OCI-LY7 (cell line): ENCODE results near the gene MICALL2. TPM values are rescaled to one million over a fixed set of nuclear protein-coding genes. Genes with fewer than 3 reads are reported as not detected.
"Not testable (repeated sequence)": the region's sequence is repeated elsewhere in the genome, so short reads cannot be mapped to it uniquely, and the experiment has no call there.

Experiments used
- BruUV-seq: library from RNA; stranded (reverse); fragments of 400-500 nt; replicated peaks from 2 replicates; lab custom pipeline; 2021; lab: Mats Ljungman, UMichigan
- CTCF ChIA-PET: fragments of 300-600 bp; sonication (Branson Sonifier 250); formaldehyde crosslinking; loops from one replicate; lab custom pipeline; 2022; ENCODE audit warnings: antibody characterized with exemption; ENCODE audit not compliant: unreplicated experiment; lab: Charles Lee
- POLR2A ChIA-PET: fragments of 300-600 bp; sonication (Branson Sonifier 250); formaldehyde crosslinking; loops from one replicate; lab custom pipeline; 2022; ENCODE audit warnings: antibody characterized with exemption; lab: Charles Lee
- DNase-seq: peaks from one replicate; pipeline ENCODE4 v3.0.0-alpha.2; 2015; ENCODE audit warnings: low spot score
- H2AFZ ChIP-seq: fragments of 200-600 bp; sonication (generic), shearing (Covaris generic); 2 replicates; pipeline ENCODE4 v1.6.1; 2014; ENCODE audit warnings: mild to moderate bottlenecking, antibody characterized with exemption, low read length, moderate library complexity
- H3K27ac ChIP-seq: fragments of 200-600 bp; sonication (generic); 2 replicates; pipeline ENCODE4 v1.5.1; 2014; ENCODE audit warnings: mixed run types, low read depth, mild to moderate bottlenecking, moderate library complexity, low read length, inconsistent platforms; ENCODE audit not compliant: poor library complexity, severe bottlenecking
- H3K36me3 ChIP-seq: fragments of 200-600 bp; sonication (generic); 2 replicates; pipeline ENCODE4 v1.6.1; 2014; ENCODE audit warnings: mild to moderate bottlenecking, antibody characterized with exemption, low read length, moderate library complexity, mixed read lengths; ENCODE audit not compliant: insufficient read depth
- H3K4me1 ChIP-seq: fragments of 200-600 bp; sonication (generic); 2 replicates; pipeline ENCODE4 v1.5.1; 2014; ENCODE audit warnings: mild to moderate bottlenecking, low read length; ENCODE audit not compliant: insufficient read depth, poor library complexity, severe bottlenecking
- H3K4me2 ChIP-seq: fragments of 200-600 bp; sonication (generic); 2 replicates; pipeline ENCODE4 v1.6.1; 2014; ENCODE audit warnings: mild to moderate bottlenecking, low read length
- H3K4me3 ChIP-seq: fragments of 200-600 bp; sonication (generic); 2 replicates; pipeline ENCODE4 v1.5.1; 2014; ENCODE audit warnings: mild to moderate bottlenecking, low read depth, low read length; ENCODE audit not compliant: poor library complexity, severe bottlenecking
- H3K79me2 ChIP-seq: fragments of 200-600 bp; sonication (generic); 2 replicates; pipeline ENCODE4 v1.6.1; 2016; ENCODE audit warnings: low read depth, mild to moderate bottlenecking, low read length, moderate library complexity, mixed read lengths; ENCODE audit not compliant: insufficient read depth
- H3K9me2 ChIP-seq: fragments of 200-600 bp; sonication (generic); 2 replicates; pipeline ENCODE4 v1.6.1; 2016; ENCODE audit warnings: mild to moderate bottlenecking, low read length, mixed read lengths; ENCODE audit not compliant: insufficient read depth
- H3K9me3 ChIP-seq: fragments of 200-600 bp; sonication (generic); 2 replicates; pipeline ENCODE4 v1.6.1; 2014; ENCODE audit warnings: mild to moderate bottlenecking, mixed run types, low read length, mixed read lengths
- H4K20me1 ChIP-seq: fragments of 200-600 bp; sonication (generic); 2 replicates; pipeline ENCODE4 v1.6.1; 2014; ENCODE audit warnings: mild to moderate bottlenecking, antibody characterized with exemption, low read length, moderate library complexity, mixed read lengths; ENCODE audit not compliant: insufficient read depth
- EZH2phosphoT487 ChIP-seq: fragments of 200-600 bp; sonication (generic); IDR thresholded peaks from 2 replicates; pipeline ENCODE4 v1.6.1; 2018; ENCODE audit warnings: low read depth, borderline replicate concordance, mild to moderate bottlenecking, mixed run types, antibody characterized with exemption, low read length, moderate library complexity, mixed read lengths
- intact Hi-C: fragments of 100-400 bp; cut with micrococcal nuclease; formaldehyde crosslinking; loops from one replicate; pipeline ENCODE4 v1.10.0; 2022; ENCODE audit not compliant: unreplicated experiment
- total RNA-seq, 2 experiments: library from RNA; depleted of rRNA in 1 of 2; stranded (reverse); fragments of >200 nt in 1 of 2; shearing (Covaris generic) in 1 of 2; gene quantifications; 2 replicates each; pipeline ENCODE4 v1.2.3, GENCODE V29; 2014 to 2022
- TF ChIP-seq, protein P1 (sequence below): fragments of 200-600 bp; sonication (generic); conservative IDR thresholded peaks from 2 replicates; pipeline ENCODE4 v1.5.1; 2014; ENCODE audit warnings: mild to moderate bottlenecking, antibody characterized with exemption, low read length, moderate library complexity, mixed read lengths

MICALL2 gene
- total RNA-seq, 2 experiments from 2014 or later, result 1.4 to 4.5 TPM

DNA sequence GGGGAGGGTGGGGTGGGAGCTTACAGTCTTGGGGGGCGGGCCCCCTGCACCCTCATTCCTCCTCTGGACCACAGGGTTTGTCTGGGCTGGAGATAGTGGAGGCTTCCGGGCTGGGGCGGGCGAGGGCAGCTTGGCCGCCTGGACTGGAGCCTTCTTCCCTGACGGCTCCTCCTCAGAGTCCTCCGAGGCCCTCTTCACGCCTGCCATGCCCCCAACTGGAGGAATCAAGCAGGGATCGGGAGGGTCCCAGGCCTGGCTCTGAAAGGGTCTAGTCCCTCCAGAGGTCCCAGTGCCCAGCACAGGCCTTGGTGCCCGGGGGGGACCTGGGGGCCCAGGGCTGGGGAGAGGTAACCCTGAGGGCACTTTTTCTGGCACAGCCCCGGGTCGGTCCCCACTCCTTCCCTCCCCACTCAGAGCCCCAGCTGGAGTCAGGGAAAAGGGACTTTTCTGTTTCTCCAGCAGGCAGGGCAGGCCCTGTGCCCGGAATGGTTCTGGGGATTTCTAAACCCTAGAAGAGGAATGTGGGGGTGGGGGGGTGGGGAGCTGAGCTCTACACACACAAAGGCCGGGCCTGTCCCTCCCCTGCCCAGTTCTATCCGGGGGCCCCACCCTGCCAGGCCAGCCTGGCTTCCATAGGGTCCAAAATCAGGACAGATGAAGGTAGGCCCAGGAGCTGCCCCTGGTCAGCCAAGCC lies 11.6 kb downstream of the MICALL2 start:
- Histone ChIP-seq H3K4me2 (no peak overlapping the region), H3K4me3 (no peak overlapping the region), H3K4me1 (no peaks in the 10 kb centered on the region), H3K79me2 (no peaks in the 10 kb centered on the region), H3K9me2 (no peaks in the 10 kb centered on the region), H3K27ac (no peak overlapping the region), H3K9me3 (no peaks in the 10 kb centered on the region), H3K36me3 (no peaks in the 10 kb centered on the region), H2AFZ (no peak overlapping the region), H4K20me1 (no peaks in the 10 kb centered on the region)
- POLR2A ChIA-PET, result no interaction called here
- no peak for DNase-seq
- BruUV-seq, result no TSS peak
- CTCF ChIA-PET, result no interaction called here
- TF ChIP-seq EZH2phosphoT487, result no peak
- TF ChIP-seq, protein P1, sequence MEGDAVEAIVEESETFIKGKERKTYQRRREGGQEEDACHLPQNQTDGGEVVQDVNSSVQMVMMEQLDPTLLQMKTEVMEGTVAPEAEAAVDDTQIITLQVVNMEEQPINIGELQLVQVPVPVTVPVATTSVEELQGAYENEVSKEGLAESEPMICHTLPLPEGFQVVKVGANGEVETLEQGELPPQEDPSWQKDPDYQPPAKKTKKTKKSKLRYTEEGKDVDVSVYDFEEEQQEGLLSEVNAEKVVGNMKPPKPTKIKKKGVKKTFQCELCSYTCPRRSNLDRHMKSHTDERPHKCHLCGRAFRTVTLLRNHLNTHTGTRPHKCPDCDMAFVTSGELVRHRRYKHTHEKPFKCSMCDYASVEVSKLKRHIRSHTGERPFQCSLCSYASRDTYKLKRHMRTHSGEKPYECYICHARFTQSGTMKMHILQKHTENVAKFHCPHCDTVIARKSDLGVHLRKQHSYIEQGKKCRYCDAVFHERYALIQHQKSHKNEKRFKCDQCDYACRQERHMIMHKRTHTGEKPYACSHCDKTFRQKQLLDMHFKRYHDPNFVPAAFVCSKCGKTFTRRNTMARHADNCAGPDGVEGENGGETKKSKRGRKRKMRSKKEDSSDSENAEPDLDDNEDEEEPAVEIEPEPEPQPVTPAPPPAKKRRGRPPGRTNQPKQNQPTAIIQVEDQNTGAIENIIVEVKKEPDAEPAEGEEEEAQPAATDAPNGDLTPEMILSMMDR, result no peak
- intact Hi-C loops, result no loop called here

DNA sequence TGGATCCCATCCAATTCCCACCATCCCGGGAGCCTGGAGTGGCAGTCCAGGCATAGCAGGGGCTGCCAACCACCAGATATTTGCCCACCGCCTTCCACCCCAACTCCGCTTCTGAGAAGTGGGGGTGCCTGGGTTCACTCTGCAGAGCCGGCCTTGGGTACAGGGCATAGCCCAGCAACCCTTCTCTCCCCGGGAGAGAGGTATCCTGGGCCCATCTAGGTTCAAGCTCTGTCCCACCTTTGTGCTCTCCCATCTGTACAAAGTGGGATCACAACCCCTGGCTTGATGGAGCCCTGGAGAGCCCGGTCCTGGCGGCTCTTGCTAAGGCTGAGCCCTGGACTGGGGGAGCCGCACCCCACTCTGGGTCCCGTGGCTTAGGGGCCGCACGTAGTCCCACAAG lies 12.2 kb downstream of the MICALL2 start:
- CTCF ChIA-PET, result no interaction called here
- BruUV-seq, result no TSS peak

DNA sequence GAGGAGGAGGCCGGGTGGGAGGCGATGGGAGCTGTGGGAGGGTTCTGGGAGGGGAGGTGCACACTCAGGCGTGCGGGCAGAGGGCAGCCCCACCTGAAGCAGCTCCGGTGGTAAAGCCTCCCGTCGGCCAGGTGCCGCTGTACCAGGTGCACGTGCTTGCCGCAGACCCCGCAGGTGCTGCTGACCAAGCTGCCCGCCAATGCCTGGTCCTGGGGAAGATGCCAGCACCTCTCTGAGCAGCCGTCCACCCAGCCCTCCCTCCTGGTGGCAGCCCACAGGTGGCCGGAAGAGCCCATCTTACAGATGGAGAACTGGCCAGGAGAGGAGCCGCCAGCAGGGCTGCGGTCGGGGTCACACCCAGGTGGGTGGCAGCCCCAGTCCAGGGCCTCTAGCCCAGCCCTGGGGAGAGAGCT lies 12.6 kb downstream of the MICALL2 start:
- intact Hi-C loops, result no loop called here

More for the DNA sequence above, 12.2 kb downstream of the MICALL2 start:
- H3K4me2 ChIP-seq, result no peak overlapping the region
- H3K4me1 ChIP-seq, result no peaks in the 10 kb centered on the region
- H4K20me1 ChIP-seq, result no peaks in the 10 kb centered on the region
- POLR2A ChIA-PET, result no interaction called here
- no peaks in the 10 kb centered on the region for H3K79me2 ChIP-seq
- TF ChIP-seq, protein P1, result no peak
- no peak for TF ChIP-seq EZH2phosphoT487
- no peak overlapping the region for H2AFZ ChIP-seq
- intact Hi-C loops, result no loop called here
- no peak overlapping the region for H3K27ac ChIP-seq
- H3K9me3 ChIP-seq, result no peaks in the 10 kb centered on the region
- DNase-seq, result no peak
- H3K4me3 ChIP-seq, result no peak overlapping the region
- no peaks in the 10 kb centered on the region for H3K36me3 ChIP-seq
- H3K9me2 ChIP-seq, result no peaks in the 10 kb centered on the region

DNA sequence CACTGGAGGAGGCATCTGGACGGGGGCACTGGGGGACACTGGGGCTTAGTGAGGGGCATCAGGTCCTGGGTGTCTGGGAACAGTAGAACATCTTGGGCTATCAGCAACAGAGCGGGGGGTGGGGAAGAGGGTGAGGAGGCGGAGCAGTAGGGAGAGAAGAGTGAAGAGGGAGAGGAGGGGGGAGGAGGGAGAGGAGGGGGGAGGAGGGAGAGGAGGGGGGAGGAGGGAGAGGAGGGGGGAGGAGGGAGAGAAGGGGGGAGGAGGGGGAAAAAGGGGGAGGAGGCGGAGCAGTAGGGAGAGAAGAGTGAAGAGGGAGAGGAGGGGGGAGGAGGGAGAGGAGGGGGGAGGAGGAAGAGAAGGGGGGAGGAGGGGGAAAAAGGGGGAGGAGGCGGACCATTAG lies 13.2 kb downstream of the MICALL2 start:
- H4K20me1 ChIP-seq, H3K27ac ChIP-seq, DNase-seq, H3K36me3 ChIP-seq, H3K4me3 ChIP-seq, H2AFZ ChIP-seq, H3K9me2 ChIP-seq, intact Hi-C loops, BruUV-seq, H3K9me3 ChIP-seq, H3K4me2 ChIP-seq, H3K4me1 ChIP-seq, CTCF ChIA-PET, POLR2A ChIA-PET, H3K79me2 ChIP-seq: not testable (repeated sequence)

More for the DNA sequence above, 12.6 kb downstream of the MICALL2 start:
- no peak overlapping the region for H3K4me2 ChIP-seq
- DNase-seq, result no peak
- BruUV-seq, result no TSS peak
- no peak overlapping the region for H3K4me3 ChIP-seq
- ChIA-PET CTCF (no interaction called here), POLR2A (no interaction called here)
- TF ChIP-seq, protein P1, result no peak
- TF ChIP-seq EZH2phosphoT487, result no peak
- H2AFZ ChIP-seq, result no peak overlapping the region
- H3K36me3 ChIP-seq, result no peaks in the 10 kb centered on the region
- no peaks in the 10 kb centered on the region for H4K20me1 ChIP-seq
- H3K4me1 ChIP-seq, result no peaks in the 10 kb centered on the region
- H3K79me2 ChIP-seq, result no peaks in the 10 kb centered on the region
- no peaks in the 10 kb centered on the region for H3K9me3 ChIP-seq
- no peak overlapping the region for H3K27ac ChIP-seq
- H3K9me2 ChIP-seq, result no peaks in the 10 kb centered on the region
